GM10266 (cell line): ENCODE results near the gene HYLS1.
"Not testable (repeated sequence)": the region's sequence is repeated elsewhere in the genome, so short reads cannot be mapped to it uniquely, and the experiment has no call there.

Experiments used
- DNase-seq: peaks from one replicate; pipeline ENCODE4 v3.0.0; 2012; ENCODE audit errors: extremely low spot score
- TF ChIP-seq, protein P1 (sequence below): IDR thresholded peaks from 2 replicates; pipeline ENCODE4 v1.5.1; 2012; ENCODE audit warnings: mild to moderate bottlenecking, low read depth; ENCODE audit not compliant: control insufficient read depth, insufficient read depth; ENCODE audit errors: missing control alignments

HYLS1 gene

DNA sequence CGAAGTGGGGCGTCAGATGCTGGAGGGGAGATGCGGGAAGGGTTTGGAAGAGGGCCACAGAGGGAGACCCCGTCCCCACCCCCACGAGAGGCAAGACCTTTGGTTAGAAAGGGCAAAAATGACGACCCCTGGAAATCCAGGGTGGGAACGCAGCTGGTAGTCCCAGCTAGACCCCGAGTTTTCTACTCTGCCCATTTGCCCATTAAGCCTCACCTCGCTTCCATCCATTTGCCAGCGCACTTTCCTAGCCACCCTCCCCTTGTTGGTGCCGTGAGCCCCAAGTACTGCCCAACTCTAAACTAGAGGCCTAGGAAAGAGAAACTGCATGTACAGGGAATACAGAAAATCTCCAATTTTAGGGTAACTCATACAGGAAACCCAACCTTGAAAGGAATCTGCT is 17.2 kb downstream of the HYLS1 start:
- no peak for DNase-seq
- TF ChIP-seq, protein P1, sequence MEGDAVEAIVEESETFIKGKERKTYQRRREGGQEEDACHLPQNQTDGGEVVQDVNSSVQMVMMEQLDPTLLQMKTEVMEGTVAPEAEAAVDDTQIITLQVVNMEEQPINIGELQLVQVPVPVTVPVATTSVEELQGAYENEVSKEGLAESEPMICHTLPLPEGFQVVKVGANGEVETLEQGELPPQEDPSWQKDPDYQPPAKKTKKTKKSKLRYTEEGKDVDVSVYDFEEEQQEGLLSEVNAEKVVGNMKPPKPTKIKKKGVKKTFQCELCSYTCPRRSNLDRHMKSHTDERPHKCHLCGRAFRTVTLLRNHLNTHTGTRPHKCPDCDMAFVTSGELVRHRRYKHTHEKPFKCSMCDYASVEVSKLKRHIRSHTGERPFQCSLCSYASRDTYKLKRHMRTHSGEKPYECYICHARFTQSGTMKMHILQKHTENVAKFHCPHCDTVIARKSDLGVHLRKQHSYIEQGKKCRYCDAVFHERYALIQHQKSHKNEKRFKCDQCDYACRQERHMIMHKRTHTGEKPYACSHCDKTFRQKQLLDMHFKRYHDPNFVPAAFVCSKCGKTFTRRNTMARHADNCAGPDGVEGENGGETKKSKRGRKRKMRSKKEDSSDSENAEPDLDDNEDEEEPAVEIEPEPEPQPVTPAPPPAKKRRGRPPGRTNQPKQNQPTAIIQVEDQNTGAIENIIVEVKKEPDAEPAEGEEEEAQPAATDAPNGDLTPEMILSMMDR = no peak

GRCh38 chr11:125910226-125910849 is 22.9 kb downstream of the HYLS1 start:
- TF ChIP-seq, protein P1 = no peak
- no peak for DNase-seq

DNA sequence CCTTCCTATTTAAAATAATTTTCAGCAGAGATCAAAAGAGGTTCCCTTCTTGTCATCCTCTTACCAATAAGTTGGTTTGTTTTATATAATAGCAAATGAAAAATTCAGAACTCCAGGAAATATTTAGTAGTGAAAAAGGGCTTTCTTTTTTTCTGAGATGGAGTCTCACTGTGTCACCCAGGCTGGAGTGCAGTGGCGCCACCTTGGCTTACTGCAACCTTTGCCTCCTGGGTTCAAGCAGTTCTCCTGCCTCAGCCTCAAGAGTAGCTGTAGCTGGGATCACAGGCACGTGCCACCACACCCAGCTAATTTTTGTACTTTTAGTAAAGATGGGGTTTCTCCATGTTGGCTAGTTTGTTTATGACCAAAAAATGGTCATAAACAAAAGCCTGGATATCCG is 27.1 kb downstream of the HYLS1 start:
- DNase-seq = not testable (repeated sequence)

DNA sequence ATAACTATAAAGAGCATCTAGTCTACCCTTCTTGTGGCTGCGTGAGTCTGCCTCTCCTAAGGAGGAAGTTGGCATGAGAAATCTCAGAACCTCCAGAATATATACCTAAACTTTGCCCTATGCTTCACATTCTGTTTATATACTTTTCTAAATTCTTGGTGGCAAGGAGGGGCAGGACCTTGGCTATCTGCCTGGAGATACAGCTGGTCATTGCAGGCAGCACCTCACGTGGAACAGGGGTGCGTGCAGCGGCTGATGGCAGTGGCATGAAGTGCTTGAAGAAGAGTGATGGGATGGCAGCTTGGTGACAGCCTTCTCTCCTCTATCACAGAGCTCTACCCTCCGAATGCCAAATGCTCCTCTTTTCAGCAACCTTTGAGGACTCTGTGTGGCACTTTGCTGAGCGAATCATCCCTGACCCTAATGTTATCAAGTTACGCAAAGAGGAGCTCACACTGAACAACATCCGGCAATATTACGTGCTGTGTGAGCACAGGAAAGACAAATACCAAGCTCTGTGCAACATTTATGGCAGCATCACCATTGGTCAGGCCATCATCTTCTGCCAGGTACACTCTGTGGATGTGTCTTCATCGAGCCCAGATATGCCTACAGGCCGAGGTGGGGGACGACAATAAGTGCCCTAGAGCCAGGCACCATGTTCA is 29.3 kb downstream of the HYLS1 start:
- TF ChIP-seq, protein P1 = no peak

GRCh38 chr11:125918140-125918840 is 30.8 kb downstream of the HYLS1 start:
- DNase-seq = no peak
- TF ChIP-seq, protein P1 = no peak

More for the DNA sequence above, 29.3 kb downstream of the HYLS1 start:
- no peak for DNase-seq

GRCh38 chr11:125921042-125921441 is 33.6 kb downstream of the HYLS1 start:
- DNase-seq = no peak
- TF ChIP-seq, protein P1 = no peak

GRCh38 chr11:125922156-125922555 is 34.7 kb downstream of the HYLS1 start:
- no peak for DNase-seq
- TF ChIP-seq, protein P1 = no peak
